GM12878 (cell line): ENCODE data around the gene ANO10.

Experiments used
- CHD1 ChIP-seq: IDR thresholded peaks from 2 replicates; pipeline ENCODE4 v1.6.1; 2012; ENCODE audit warnings: low read depth, low read length, improper control_type of control experiment
- CTCF ChIP-seq, 3 experiments: IDR thresholded peaks in 2 of 3; conservative IDR thresholded peaks in 1 of 3; 2 replicates each; pipeline ENCODE4 v1.5.1; 2011; ENCODE audit warnings: low read depth in 3 of 3, low read length in 3 of 3, mild to moderate bottlenecking in 3 of 3, control low read depth in 2 of 3, moderate library complexity in 2 of 3, inconsistent platforms in 1 of 3, mixed read lengths in 1 of 3; ENCODE audit not compliant: control insufficient read depth in 2 of 3, insufficient read depth in 1 of 3; ENCODE audit errors: extremely low read depth in 1 of 3
- E2F8 ChIP-seq: fragments of 450-650 bp; IDR thresholded peaks from 2 replicates; pipeline ENCODE4 v1.6.1; 2018; ENCODE audit warnings: mild to moderate bottlenecking, low read depth, moderate library complexity; ENCODE audit not compliant: partially characterized antibody
- POLR2AphosphoS5 ChIP-seq: IDR thresholded peaks from 2 replicates; pipeline ENCODE4 v1.6.1; 2011; ENCODE audit warnings: mild to moderate bottlenecking, low read length, inconsistent platforms
- STAT1 ChIP-seq: fragments of 450-650 bp; conservative IDR thresholded peaks from 2 replicates; pipeline ENCODE4 v1.6.1; 2014; ENCODE audit warnings: antibody characterized with exemption, mild to moderate bottlenecking

GRCh38 chr3:43597961-43598360 lies 23.9 kb downstream of the ANO10 start:
- no peak for TF ChIP-seq E2F8
- no peak for TF ChIP-seq CHD1
- TF ChIP-seq STAT1 = no peak
- TF ChIP-seq POLR2AphosphoS5 = no peak
- TF ChIP-seq CTCF (IDR thresholded peaks at IDR 0.05 in 2 of 3, conservative IDR thresholded peaks at IDR 0.05 in 1 of 3; ENCODE audit: control insufficient read depth in 2 of 3, extremely low read depth in 1 of 3, insufficient read depth in 1 of 3, low read depth in 3 of 3, low read length in 3 of 3) = no peak
